K562 (cell line): ENCODE results near the gene RNGTT. TPM values are rescaled to one million over a fixed set of nuclear protein-coding genes. Genes with fewer than 3 reads are reported as not detected.

ENCODE experiments used
- GATA2 ChIP-seq: sonication (generic); formaldehyde crosslinking; IDR thresholded peaks from 2 replicates; pipeline ENCODE4 v1.4.0; 2020; ENCODE audit warnings: mild to moderate bottlenecking, missing genetic modification reagents
- POLR3A ChIP-seq: IDR thresholded peaks from 2 replicates; pipeline ENCODE4 v1.6.1; 2011; ENCODE audit warnings: borderline replicate concordance, mild to moderate bottlenecking, moderate library complexity; ENCODE audit not compliant: insufficient read length, insufficient read depth; ENCODE audit errors: extremely low read depth
- SREBF2 ChIP-seq: sonication (generic); formaldehyde crosslinking; IDR thresholded peaks from 2 replicates; pipeline ENCODE4 v1.4.0; 2020; ENCODE audit warnings: mild to moderate bottlenecking, missing genetic modification reagents
- ZNF140 ChIP-seq: fragments of 250-450 bp; sonication (Bioruptor Pico); IDR thresholded peaks from 2 replicates; pipeline ENCODE4 v1.8.0; 2021; ENCODE audit warnings: moderate library complexity, mild to moderate bottlenecking, inconsistent platforms
- ZSCAN32 ChIP-seq: fragments of 450-650 bp; formaldehyde crosslinking; IDR thresholded peaks from 2 replicates; pipeline ENCODE4 v1.4.0; 2020; ENCODE audit warnings: mild to moderate bottlenecking, moderate library complexity
- polyA plus RNA-seq, 8 experiments: library from polyadenylated mRNA; depleted of rRNA in 4 of 8; stranded (reverse) in 5 of 8; unstranded in 3 of 8; fragments of >200 nt; fragmentation: Nextera tagmentation in 2 of 8; fragmentation: Illumina TruSeq in 1 of 8; extraction: Ambion mirVana in 2 of 8; extraction: Trizol in 1 of 8; gene quantifications; 2 replicates each; pipeline versions ENCODE4 v1.2.1 to v1.2.3, GENCODE V29; 2011 to 2014; ENCODE audit warnings: inconsistent platforms in 1 of 8, missing spikeins in 1 of 8
- total RNA-seq, 7 experiments: library from RNA; depleted of rRNA in 6 of 7; stranded (reverse); fragments of >200 nt in 6 of 7; fragmentation: Illumina TruSeq in 2 of 7; extraction: Trizol in 2 of 7; gene quantifications; 2 replicates each; pipeline versions ENCODE4 v1.2.1 to v1.2.3, GENCODE V29; 2011 to 2021; ENCODE audit warnings: low replicate concordance in 1 of 7
- TF ChIP-seq, protein P1 (sequence below): fragments of 200-600 bp; sonication (generic); IDR thresholded peaks from one replicate; pipeline ENCODE4 v1.6.1; 2012; ENCODE audit warnings: mild to moderate bottlenecking, low read depth, low read length, inconsistent platforms
- TF ChIP-seq, protein P2 (sequence below): conservative IDR thresholded peaks from 2 replicates; pipeline ENCODE4 v1.6.1; 2011; ENCODE audit warnings: low read depth, mild to moderate bottlenecking, low read length; ENCODE audit not compliant: control insufficient read depth

RNGTT gene
- total and polyA plus RNA-seq, 9 of the 15 experiments (the other 6 are each of a cell fraction or from before 2014, with no cell fraction given): 6.1 to 31.7 (median 19.5) TPM

DNA sequence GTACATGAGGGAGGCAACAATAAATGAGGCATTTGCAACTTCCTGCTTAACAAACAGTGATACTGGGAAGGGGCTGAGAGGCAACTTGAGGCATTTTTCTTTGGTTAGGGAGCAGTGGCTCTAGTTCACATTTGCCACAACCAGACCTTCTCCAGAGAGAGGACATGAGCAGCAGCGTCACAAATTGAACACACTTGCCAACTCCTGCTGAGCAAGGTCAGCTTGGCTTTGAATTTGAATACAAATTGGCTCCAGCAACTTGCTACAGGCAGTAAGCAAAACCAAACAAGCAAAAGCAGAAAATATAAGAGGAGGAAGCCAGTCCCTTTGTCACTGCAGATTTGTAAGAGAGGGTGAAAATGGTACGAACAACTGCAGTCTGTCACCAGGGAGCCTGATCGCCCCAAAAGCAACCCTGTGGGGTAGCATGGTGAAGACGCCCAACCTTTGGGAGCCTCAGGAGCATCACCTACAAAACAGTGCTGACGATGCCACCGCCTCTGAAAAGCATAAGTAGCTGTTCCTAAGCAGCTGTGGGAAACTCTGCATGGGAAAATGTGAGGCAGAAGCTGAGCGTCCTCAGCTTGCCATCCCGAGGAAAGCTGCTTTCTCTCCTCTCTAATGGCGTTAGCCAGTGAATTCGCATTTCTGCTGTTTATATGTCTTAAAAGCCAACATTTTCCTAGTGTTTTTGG lies 378.7 kb downstream of the RNGTT start (continued):
- TF ChIP-seq, protein P1, sequence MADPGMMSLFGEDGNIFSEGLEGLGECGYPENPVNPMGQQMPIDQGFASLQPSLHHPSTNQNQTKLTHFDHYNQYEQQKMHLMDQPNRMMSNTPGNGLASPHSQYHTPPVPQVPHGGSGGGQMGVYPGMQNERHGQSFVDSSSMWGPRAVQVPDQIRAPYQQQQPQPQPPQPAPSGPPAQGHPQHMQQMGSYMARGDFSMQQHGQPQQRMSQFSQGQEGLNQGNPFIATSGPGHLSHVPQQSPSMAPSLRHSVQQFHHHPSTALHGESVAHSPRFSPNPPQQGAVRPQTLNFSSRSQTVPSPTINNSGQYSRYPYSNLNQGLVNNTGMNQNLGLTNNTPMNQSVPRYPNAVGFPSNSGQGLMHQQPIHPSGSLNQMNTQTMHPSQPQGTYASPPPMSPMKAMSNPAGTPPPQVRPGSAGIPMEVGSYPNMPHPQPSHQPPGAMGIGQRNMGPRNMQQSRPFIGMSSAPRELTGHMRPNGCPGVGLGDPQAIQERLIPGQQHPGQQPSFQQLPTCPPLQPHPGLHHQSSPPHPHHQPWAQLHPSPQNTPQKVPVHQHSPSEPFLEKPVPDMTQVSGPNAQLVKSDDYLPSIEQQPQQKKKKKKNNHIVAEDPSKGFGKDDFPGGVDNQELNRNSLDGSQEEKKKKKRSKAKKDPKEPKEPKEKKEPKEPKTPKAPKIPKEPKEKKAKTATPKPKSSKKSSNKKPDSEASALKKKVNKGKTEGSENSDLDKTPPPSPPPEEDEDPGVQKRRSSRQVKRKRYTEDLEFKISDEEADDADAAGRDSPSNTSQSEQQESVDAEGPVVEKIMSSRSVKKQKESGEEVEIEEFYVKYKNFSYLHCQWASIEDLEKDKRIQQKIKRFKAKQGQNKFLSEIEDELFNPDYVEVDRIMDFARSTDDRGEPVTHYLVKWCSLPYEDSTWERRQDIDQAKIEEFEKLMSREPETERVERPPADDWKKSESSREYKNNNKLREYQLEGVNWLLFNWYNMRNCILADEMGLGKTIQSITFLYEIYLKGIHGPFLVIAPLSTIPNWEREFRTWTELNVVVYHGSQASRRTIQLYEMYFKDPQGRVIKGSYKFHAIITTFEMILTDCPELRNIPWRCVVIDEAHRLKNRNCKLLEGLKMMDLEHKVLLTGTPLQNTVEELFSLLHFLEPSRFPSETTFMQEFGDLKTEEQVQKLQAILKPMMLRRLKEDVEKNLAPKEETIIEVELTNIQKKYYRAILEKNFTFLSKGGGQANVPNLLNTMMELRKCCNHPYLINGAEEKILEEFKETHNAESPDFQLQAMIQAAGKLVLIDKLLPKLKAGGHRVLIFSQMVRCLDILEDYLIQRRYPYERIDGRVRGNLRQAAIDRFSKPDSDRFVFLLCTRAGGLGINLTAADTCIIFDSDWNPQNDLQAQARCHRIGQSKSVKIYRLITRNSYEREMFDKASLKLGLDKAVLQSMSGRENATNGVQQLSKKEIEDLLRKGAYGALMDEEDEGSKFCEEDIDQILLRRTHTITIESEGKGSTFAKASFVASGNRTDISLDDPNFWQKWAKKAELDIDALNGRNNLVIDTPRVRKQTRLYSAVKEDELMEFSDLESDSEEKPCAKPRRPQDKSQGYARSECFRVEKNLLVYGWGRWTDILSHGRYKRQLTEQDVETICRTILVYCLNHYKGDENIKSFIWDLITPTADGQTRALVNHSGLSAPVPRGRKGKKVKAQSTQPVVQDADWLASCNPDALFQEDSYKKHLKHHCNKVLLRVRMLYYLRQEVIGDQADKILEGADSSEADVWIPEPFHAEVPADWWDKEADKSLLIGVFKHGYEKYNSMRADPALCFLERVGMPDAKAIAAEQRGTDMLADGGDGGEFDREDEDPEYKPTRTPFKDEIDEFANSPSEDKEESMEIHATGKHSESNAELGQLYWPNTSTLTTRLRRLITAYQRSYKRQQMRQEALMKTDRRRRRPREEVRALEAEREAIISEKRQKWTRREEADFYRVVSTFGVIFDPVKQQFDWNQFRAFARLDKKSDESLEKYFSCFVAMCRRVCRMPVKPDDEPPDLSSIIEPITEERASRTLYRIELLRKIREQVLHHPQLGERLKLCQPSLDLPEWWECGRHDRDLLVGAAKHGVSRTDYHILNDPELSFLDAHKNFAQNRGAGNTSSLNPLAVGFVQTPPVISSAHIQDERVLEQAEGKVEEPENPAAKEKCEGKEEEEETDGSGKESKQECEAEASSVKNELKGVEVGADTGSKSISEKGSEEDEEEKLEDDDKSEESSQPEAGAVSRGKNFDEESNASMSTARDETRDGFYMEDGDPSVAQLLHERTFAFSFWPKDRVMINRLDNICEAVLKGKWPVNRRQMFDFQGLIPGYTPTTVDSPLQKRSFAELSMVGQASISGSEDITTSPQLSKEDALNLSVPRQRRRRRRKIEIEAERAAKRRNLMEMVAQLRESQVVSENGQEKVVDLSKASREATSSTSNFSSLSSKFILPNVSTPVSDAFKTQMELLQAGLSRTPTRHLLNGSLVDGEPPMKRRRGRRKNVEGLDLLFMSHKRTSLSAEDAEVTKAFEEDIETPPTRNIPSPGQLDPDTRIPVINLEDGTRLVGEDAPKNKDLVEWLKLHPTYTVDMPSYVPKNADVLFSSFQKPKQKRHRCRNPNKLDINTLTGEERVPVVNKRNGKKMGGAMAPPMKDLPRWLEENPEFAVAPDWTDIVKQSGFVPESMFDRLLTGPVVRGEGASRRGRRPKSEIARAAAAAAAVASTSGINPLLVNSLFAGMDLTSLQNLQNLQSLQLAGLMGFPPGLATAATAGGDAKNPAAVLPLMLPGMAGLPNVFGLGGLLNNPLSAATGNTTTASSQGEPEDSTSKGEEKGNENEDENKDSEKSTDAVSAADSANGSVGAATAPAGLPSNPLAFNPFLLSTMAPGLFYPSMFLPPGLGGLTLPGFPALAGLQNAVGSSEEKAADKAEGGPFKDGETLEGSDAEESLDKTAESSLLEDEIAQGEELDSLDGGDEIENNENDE: no peak
- TF ChIP-seq, protein P2, sequence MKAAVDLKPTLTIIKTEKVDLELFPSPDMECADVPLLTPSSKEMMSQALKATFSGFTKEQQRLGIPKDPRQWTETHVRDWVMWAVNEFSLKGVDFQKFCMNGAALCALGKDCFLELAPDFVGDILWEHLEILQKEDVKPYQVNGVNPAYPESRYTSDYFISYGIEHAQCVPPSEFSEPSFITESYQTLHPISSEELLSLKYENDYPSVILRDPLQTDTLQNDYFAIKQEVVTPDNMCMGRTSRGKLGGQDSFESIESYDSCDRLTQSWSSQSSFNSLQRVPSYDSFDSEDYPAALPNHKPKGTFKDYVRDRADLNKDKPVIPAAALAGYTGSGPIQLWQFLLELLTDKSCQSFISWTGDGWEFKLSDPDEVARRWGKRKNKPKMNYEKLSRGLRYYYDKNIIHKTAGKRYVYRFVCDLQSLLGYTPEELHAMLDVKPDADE: no peak
- no peak for TF ChIP-seq ZSCAN32 (CRISPR knock-in tag)
- TF ChIP-seq SREBF2: no peak
- TF ChIP-seq ZNF140 (CRISPR knock-in tag): no peak
- no peak for TF ChIP-seq GATA2
- TF ChIP-seq POLR3A: no peak
